ENCODE data around the gene TAS1R2.

TAS1R2 gene

DNA sequence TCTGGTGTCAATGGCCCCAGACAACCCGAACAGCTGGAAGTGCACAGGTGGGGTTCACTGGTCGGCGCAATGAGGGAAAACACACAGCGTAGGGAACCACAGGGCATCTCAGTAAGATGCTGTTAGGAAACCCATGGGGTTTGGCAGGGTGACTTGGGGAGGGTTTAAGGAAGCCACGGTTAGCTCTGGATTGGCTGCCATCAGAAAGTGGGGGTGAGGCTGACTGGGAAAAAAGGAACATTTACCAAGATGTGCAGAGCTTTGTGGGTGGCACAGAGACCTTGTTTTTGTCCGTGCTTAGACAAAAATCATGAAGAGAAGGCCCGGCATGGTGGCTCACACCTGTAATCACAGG is 31.9 kb upstream of the TAS1R2 start:
- no peak for DNase-seq (ENCODE audit: low read depth)
- H3K4me3 ChIP-seq (ENCODE audit: low read depth, low read length), result no peak overlapping the region
- TF ChIP-seq, protein P1, sequence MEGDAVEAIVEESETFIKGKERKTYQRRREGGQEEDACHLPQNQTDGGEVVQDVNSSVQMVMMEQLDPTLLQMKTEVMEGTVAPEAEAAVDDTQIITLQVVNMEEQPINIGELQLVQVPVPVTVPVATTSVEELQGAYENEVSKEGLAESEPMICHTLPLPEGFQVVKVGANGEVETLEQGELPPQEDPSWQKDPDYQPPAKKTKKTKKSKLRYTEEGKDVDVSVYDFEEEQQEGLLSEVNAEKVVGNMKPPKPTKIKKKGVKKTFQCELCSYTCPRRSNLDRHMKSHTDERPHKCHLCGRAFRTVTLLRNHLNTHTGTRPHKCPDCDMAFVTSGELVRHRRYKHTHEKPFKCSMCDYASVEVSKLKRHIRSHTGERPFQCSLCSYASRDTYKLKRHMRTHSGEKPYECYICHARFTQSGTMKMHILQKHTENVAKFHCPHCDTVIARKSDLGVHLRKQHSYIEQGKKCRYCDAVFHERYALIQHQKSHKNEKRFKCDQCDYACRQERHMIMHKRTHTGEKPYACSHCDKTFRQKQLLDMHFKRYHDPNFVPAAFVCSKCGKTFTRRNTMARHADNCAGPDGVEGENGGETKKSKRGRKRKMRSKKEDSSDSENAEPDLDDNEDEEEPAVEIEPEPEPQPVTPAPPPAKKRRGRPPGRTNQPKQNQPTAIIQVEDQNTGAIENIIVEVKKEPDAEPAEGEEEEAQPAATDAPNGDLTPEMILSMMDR (IDR thresholded peaks at IDR 0.05; ENCODE audit: low read depth, low read length, missing control alignments), result no peak

DNA sequence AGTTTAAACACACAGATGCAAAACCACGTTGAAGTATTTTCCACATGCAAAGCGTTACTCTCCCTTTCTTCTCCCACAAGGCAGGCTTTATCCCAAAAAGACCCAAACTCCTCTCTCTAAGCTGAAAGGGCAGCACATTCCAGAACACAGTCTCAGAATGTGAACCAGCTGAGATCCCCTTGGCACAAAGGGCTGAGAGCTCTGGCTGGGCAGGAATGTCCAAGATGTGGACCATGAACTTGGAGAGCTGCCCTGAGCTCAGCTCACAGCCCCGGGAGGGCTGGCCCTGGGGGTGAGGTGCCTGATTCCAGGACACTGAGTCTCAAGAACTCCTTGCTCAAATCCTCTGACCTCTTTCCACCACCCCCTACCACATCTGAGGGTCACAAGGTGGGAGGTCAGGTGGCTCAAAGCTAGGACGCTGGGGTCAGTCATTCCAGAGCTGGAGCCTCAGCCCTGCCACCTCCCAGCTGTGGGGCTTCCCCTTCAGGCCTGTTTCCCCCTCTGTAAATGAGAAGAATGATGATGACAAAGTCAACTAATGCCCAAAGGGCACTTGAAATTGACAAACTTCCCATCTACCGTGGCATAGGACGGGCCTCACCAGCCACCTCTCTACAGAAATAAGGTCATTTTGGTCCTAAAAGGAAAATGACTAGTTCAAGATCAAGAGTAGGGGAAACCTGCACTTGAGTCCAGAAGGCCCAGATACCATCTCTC is 31.4 kb upstream of the TAS1R2 start:
- H3K4me3 ChIP-seq (ENCODE audit: low read depth, low read length), result no peak overlapping the region
- TF ChIP-seq, protein P1 (IDR thresholded peaks at IDR 0.05; ENCODE audit: low read depth, low read length, missing control alignments), result no peak
- DNase-seq (ENCODE audit: low read depth), result no peak

DNA sequence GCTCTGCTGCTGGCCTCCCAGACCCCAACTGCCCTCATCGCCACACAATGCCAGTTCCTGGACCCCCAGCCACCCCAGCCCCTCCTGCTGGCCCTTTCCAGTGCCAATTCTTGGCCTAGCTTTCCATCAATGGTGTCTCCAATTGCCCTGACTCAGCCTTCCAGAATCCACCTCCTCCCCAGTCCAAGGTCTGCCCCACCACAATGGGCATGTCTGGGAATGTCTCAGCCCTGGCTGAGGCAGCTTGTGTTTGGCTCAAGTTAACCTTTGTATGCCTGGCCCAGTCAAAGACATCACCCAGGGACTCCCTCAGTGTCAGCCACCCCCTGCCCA is 26.5 kb upstream of the TAS1R2 start:
- no peak for DNase-seq (ENCODE audit: low read depth)
- no peak overlapping the region for H3K4me3 ChIP-seq (ENCODE audit: low read depth, low read length)
- TF ChIP-seq, protein P1 (IDR thresholded peaks at IDR 0.05; ENCODE audit: low read depth, low read length, missing control alignments), result no peak

DNA sequence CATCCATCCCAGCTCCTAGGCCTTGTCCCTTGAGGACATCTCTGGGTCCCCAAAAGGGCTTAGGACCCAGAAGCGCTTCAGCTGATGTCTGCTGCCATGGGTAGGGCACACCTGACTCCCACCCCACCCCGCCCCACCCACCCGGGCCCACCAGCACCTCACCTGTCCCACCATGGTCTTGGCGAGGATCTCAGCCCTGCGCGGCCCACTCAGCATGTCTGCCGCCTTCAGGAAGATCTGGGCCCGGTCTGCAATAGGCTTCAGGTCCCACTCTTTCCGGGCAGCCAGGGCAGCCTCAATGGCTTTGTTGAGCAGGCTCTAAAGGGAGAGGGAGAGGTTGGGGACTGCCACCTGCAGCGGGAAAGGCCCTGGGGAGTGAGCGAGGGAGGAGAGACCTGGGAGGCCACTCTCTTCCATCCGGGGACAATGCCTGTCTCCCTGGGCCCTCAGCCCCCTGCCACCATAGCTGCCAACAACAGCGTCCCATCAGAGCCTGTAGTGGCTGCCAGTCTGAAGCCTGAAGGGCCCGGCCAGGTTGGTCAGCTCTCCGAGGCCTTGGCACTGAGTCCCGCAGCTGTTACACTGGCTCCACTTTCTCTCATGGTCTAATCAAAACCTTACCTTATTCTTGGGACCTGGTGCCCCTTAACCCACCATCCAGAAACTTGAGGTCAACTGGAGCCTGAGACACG is 26.0 kb upstream of the TAS1R2 start:
- no peak for DNase-seq (ENCODE audit: low read depth)
- no peak overlapping the region for H3K4me3 ChIP-seq (ENCODE audit: low read depth, low read length)
- TF ChIP-seq, protein P1 (IDR thresholded peaks at IDR 0.05; ENCODE audit: low read depth, low read length, missing control alignments), result no peak

DNA sequence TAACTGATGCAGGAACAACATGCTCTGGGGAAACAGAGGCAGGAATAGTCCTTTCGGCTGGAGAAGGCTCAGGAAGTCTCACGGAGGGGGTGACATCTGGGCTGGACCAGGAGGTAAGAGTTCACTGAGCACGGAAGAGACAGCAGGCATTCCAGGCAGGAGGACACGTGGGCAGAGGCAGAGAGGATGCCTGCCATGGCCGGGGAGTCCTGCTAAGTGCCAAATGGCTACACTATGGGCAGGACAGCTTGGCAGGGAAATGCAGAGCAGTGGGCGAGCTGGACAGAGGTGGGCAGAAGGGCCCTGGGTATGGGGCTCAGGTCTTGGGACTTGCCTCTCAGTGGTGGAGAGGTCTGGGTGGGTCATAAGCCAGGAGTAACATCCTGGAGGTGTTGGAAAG is 25.3 kb upstream of the TAS1R2 start:
- DNase-seq (ENCODE audit: low read depth), result no peak
- H3K4me3 ChIP-seq (ENCODE audit: low read depth, low read length), result no peak overlapping the region
- TF ChIP-seq, protein P1 (IDR thresholded peaks at IDR 0.05; ENCODE audit: low read depth, low read length, missing control alignments), result no peak

DNA sequence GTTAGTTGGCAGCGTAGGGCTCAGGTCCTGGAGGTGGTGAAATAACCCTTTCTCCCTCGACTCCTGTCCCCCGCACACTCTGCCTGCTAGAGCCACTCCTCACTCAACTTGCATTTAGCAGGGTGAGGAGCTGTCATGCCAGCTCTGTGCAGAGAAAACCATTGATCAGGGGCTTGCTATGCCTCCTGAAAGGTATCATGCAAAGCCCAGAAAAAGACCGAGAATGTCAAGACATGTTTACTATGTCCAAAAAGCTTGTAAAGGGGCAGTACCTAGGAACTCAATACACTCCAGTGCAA is 24.9 kb upstream of the TAS1R2 start:
- DNase-seq (ENCODE audit: low read depth), result no peak
- H3K4me3 ChIP-seq (ENCODE audit: low read depth, low read length), result no peak overlapping the region
- TF ChIP-seq, protein P1 (IDR thresholded peaks at IDR 0.05; ENCODE audit: low read depth, low read length, missing control alignments), result no peak

Data from GM12864 (cell line).